Measurements from ENCODE around the gene BICC1. TPM values are rescaled to one million over a fixed set of nuclear protein-coding genes. Genes with fewer than 3 reads are reported as not detected.

The BICC1 gene
- total RNA-seq, 1 experiment from 2014 or later: 0.57 TPM

GRCh38 chr10:58773341-58773740 lies 260.7 kb downstream of the BICC1 start:
- no CpG with 5 or more reads among the region's 4 CpGs for WGBS (ENCODE audit: extremely low coverage, insufficient read length, low lambda C conversion rate)
- Mint-ChIP-seq H3K4me1 (0 out of 4 replicates have a peak, but pooled peaks cover 0 to 3% of the 10 kb centered on the region in 2 experiments), H3K9me3 (no peaks in the 10 kb centered on the region)

More at GRCh38 chr10:58773341-58773740, 260.7 kb downstream of the BICC1 start:
- Histone ChIP-seq H2AK5ac (ENCODE audit: insufficient read length, low read length) (no peak overlapping the region), H2AFZ (ENCODE audit: low read length) (no peak overlapping the region), H4K5ac (ENCODE audit: insufficient read length, low read depth, low read length) (no peak overlapping the region), H2BK20ac (ENCODE audit: low read depth, low read length, poor library complexity, severe bottlenecking) (no peak overlapping the region), H3K27ac (ENCODE audit: insufficient read length, low read depth, low read length) (no peak overlapping the region), H3K23ac (ENCODE audit: insufficient read length, low read depth, low read length) (no peak overlapping the region), H3K18ac (ENCODE audit: insufficient read length, low read depth, low read length) (no peak overlapping the region), H3K9ac (ENCODE audit: extremely low read depth, insufficient read length, low read length) (no peak overlapping the region), H3K79me2 (ENCODE audit: insufficient read depth, low read length) (no peaks in the 10 kb centered on the region), H4K8ac (replicated peaks; ENCODE audit: insufficient read length, low read depth, low read length) (no peak overlapping the region), H2BK120ac (ENCODE audit: low read depth, low read length, poor library complexity, severe bottlenecking) (no peak overlapping the region), H3K4ac (ENCODE audit: low read depth, low read length) (no peak overlapping the region), H3T11ph (ENCODE audit: low read length) (no peak overlapping the region), H3K4me1 (ENCODE audit: insufficient read depth, low read length) (no peaks in the 10 kb centered on the region), H3K4me2 (ENCODE audit: insufficient read depth, insufficient read length, low read length) (no peak overlapping the region), H3K9me3 (ENCODE audit: control insufficient read depth, low read depth, low read length) (no peaks in the 10 kb centered on the region), H3K56ac (ENCODE audit: insufficient read length, low read depth, low read length) (no peak overlapping the region), H4K91ac (ENCODE audit: insufficient read length, low read depth, low read length) (no peak overlapping the region), H4K20me1 (ENCODE audit: control insufficient read depth, insufficient read depth, insufficient read length) (no peaks in the 10 kb centered on the region), H3K23me2 (ENCODE audit: insufficient read length, low read depth, low read length, poor library complexity, severe bottlenecking) (no peaks in the 10 kb centered on the region), H3K79me1 (ENCODE audit: insufficient read depth, low read depth, low read length, poor library complexity, severe bottlenecking) (no peaks in the 10 kb centered on the region), H2BK12ac (ENCODE audit: insufficient read length, low read depth, low read length) (no peak overlapping the region), H3K14ac (ENCODE audit: insufficient read depth, low read length) (no peak overlapping the region), H2BK15ac (ENCODE audit: low read depth, low read length) (no peak overlapping the region), H3K27me3 (ENCODE audit: insufficient read depth, low read length) (no peaks in the 10 kb centered on the region), H2BK5ac (ENCODE audit: insufficient read length, low read length) (no peak overlapping the region)
- no peaks in the 10 kb centered on the region for H3K27me3 Mint-ChIP-seq (ENCODE audit: low read depth)
- no peak overlapping the region for H3K27ac Mint-ChIP-seq
- no peak for TF ChIP-seq CTCF (conservative IDR thresholded peaks at IDR 0.05)
- DNase-seq: no peak
- no peaks in the 10 kb centered on the region for H3K36me3 Mint-ChIP-seq (ENCODE audit: insufficient read depth in 1 of 3, low read depth in 3 of 3)
- no peak overlapping the region for H3K4me3 Mint-ChIP-seq

Measured in H9 (cell line).